ENCODE data around the gene HDC. TPM values are rescaled to one million over a fixed set of nuclear protein-coding genes. Genes with fewer than 3 reads are reported as not detected.

The HDC gene, protein sequence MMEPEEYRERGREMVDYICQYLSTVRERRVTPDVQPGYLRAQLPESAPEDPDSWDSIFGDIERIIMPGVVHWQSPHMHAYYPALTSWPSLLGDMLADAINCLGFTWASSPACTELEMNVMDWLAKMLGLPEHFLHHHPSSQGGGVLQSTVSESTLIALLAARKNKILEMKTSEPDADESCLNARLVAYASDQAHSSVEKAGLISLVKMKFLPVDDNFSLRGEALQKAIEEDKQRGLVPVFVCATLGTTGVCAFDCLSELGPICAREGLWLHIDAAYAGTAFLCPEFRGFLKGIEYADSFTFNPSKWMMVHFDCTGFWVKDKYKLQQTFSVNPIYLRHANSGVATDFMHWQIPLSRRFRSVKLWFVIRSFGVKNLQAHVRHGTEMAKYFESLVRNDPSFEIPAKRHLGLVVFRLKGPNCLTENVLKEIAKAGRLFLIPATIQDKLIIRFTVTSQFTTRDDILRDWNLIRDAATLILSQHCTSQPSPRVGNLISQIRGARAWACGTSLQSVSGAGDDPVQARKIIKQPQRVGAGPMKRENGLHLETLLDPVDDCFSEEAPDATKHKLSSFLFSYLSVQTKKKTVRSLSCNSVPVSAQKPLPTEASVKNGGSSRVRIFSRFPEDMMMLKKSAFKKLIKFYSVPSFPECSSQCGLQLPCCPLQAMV
- total RNA-seq (2021) = not detected in 2 replicates
- Bru-seq, nascent RNA = percentile 4 among the genes with signal in this experiment
- BruChase-seq, experiment 1, labeled RNA remaining after a 2-hour chase = not detected
- not detected for BruChase-seq, experiment 2, labeled RNA remaining after a 6-hour chase
- long read RNA-seq = 0 reads

DNA sequence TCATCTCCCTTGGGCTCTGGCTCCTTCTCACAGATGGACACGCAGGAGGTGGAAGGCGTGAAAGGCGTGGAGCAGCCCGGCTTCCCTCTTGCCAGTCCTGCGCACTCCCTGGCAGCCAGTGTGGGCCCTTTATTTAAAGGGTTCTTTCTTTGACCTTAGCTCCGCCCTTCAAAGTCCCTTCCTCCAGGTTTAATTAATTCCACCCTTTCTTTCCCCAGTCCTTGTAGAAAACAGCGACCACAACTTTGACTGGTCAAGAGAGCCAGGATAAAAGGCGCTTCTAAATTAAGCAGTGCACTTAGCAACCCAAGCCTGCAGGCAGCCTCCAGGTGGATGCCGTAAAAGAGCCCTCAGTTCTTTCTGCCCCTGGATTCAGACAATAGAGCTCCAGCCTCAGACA is at the start of gene HDC:
TSS of gene HDC (minus strand) at position 107 of the 400 bp plus-strand sequence. CDS start at position 4, 103 bp downstream.
- DNase-seq (ENCODE audit: low spot score) = no peak
- no peaks in the 10 kb centered on the region for H3K36me3 ChIP-seq (ENCODE audit: insufficient read depth, low read length, poor library complexity, severe bottlenecking)
- no peak within 1 kb of the TSS for H3K27ac ChIP-seq (ENCODE audit: low read depth, low read length, poor library complexity, severe bottlenecking)
- H3K9me3 ChIP-seq (ENCODE audit: low read depth, low read length, poor library complexity, severe bottlenecking) = no peaks in the 10 kb centered on the region
- intact Hi-C loops (cut with micrococcal nuclease; ENCODE audit: unreplicated experiment) = no loop called here
- CTCF ChIA-PET = no interaction called here
- no peak within 1 kb of the TSS for H3K4me3 ChIP-seq (ENCODE audit: low read depth, low read length, poor library complexity, severe bottlenecking)
- TF ChIP-seq EZH2 (IDR thresholded peaks at IDR 0.05; ENCODE audit: borderline replicate concordance, low read depth, low read length, poor library complexity, severe bottlenecking) = no peak
- TF ChIP-seq, protein P1, sequence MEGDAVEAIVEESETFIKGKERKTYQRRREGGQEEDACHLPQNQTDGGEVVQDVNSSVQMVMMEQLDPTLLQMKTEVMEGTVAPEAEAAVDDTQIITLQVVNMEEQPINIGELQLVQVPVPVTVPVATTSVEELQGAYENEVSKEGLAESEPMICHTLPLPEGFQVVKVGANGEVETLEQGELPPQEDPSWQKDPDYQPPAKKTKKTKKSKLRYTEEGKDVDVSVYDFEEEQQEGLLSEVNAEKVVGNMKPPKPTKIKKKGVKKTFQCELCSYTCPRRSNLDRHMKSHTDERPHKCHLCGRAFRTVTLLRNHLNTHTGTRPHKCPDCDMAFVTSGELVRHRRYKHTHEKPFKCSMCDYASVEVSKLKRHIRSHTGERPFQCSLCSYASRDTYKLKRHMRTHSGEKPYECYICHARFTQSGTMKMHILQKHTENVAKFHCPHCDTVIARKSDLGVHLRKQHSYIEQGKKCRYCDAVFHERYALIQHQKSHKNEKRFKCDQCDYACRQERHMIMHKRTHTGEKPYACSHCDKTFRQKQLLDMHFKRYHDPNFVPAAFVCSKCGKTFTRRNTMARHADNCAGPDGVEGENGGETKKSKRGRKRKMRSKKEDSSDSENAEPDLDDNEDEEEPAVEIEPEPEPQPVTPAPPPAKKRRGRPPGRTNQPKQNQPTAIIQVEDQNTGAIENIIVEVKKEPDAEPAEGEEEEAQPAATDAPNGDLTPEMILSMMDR (conservative IDR thresholded peaks at IDR 0.05; ENCODE audit: low read depth, low read length) = no peak
- H3K4me1 ChIP-seq (ENCODE audit: insufficient read depth, low read length, poor library complexity, severe bottlenecking) = no peaks in the 10 kb centered on the region
- BruUV-seq (replicated peaks) = no TSS peak
- no peaks in the 10 kb centered on the region for H3K27me3 ChIP-seq (replicated peaks; ENCODE audit: insufficient read depth, low read depth, low read length, poor library complexity)
- POLR2A ChIA-PET (ENCODE audit: low non-redundant PET) = no interaction called here

DNA sequence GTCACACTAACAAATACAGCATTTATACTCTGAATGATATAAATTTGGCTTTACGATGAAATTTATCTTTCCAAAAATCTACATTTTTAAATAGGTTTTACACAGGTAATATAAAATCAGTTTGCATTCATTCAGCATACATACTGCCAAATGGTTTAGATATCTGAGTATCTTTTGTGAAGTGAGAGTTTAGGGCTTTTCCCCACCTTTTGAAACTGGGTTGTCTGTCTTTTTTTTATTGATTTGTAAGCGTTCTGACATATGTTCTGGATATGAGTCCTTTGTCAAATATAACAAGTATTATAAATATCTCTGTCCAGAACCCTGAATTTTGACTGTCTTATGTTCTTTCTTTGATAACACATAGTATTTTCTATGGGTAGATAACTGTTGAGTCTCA is 47.1 kb upstream of the HDC start:
- Histone ChIP-seq H3K4me3 (ENCODE audit: low read depth, low read length, poor library complexity, severe bottlenecking) (no peak overlapping the region), H3K9me3 (ENCODE audit: low read depth, low read length, poor library complexity, severe bottlenecking) (peaks cover 5% of the 10 kb centered on the region), H3K4me1 (ENCODE audit: insufficient read depth, low read length, poor library complexity, severe bottlenecking) (peaks cover 7% of the 10 kb centered on the region), H3K27me3 (replicated peaks; ENCODE audit: insufficient read depth, low read depth, low read length, poor library complexity) (no peaks in the 10 kb centered on the region), H3K27ac (ENCODE audit: low read depth, low read length, poor library complexity, severe bottlenecking) (no peak overlapping the region), H3K36me3 (ENCODE audit: insufficient read depth, low read length, poor library complexity, severe bottlenecking) (peaks cover 5% of the 10 kb centered on the region)
- ChIA-PET CTCF (no interaction called here), POLR2A (ENCODE audit: low non-redundant PET) (no interaction called here)
- TF ChIP-seq, protein P1 (conservative IDR thresholded peaks at IDR 0.05; ENCODE audit: low read depth, low read length) = no peak
- TF ChIP-seq EZH2 (IDR thresholded peaks at IDR 0.05; ENCODE audit: borderline replicate concordance, low read depth, low read length, poor library complexity, severe bottlenecking) = no peak
- no peak for DNase-seq (ENCODE audit: low spot score)
- intact Hi-C loops (cut with micrococcal nuclease; ENCODE audit: unreplicated experiment) = loop anchor here (10.0 kb wide), 2 partner anchors 888 to 1078 kb away; partner anchors contain the start of gene FGF7
- BruUV-seq (replicated peaks) = no TSS peak

DNA sequence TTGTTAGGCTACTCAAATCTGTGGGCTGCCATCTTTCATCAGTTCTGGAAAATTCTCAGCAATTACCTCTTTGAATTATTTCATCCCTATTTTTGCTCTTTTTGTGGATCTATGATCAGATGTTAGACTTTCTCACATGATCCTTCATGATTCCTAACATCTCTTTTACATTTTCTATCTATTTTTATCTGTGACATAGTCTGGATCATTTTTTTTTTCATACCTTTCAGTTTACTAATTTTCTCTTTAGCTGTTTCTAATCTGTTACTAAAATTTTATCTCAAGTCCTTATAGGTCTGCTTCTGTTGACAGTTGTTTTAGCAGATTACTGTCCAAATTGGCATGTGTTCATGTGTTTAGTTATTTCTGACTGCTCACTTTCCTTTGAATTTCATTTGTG is 42.3 kb upstream of the HDC start:
- no TSS peak for BruUV-seq (replicated peaks)
- H3K4me3 ChIP-seq (ENCODE audit: low read depth, low read length, poor library complexity, severe bottlenecking) = no peak overlapping the region
- peaks cover 5% of the 10 kb centered on the region for H3K36me3 ChIP-seq (ENCODE audit: insufficient read depth, low read length, poor library complexity, severe bottlenecking)
- POLR2A ChIA-PET (ENCODE audit: low non-redundant PET) = no interaction called here
- CTCF ChIA-PET = no interaction called here
- H3K27me3 ChIP-seq (replicated peaks; ENCODE audit: insufficient read depth, low read depth, low read length, poor library complexity) = no peaks in the 10 kb centered on the region
- DNase-seq (ENCODE audit: low spot score) = no peak
- intact Hi-C loops (cut with micrococcal nuclease; ENCODE audit: unreplicated experiment) = no loop called here
- H3K9me3 ChIP-seq (ENCODE audit: low read depth, low read length, poor library complexity, severe bottlenecking) = peaks cover 6% of the 10 kb centered on the region
- TF ChIP-seq EZH2 (IDR thresholded peaks at IDR 0.05; ENCODE audit: borderline replicate concordance, low read depth, low read length, poor library complexity, severe bottlenecking) = no peak
- no peaks in the 10 kb centered on the region for H3K4me1 ChIP-seq (ENCODE audit: insufficient read depth, low read length, poor library complexity, severe bottlenecking)
- H3K27ac ChIP-seq (ENCODE audit: low read depth, low read length, poor library complexity, severe bottlenecking) = no peak overlapping the region
